ENCODE results near the gene CCND1. TPM values are rescaled to one million over a fixed set of nuclear protein-coding genes. Genes with fewer than 3 reads are reported as not detected.
A peak's percentile ranks its signal among the peaks of the same experiment; 100 is the strongest.

The CCND1 gene
- total and polyA plus RNA-seq, 7 experiments from 2014 or later = 0.26 to 4.9 (median 0.84) TPM

- DNase-seq = no peak
- Histone ChIP-seq H3K36me3 (ENCODE audit: control insufficient read depth in 2 of 3, insufficient read depth in 3 of 3, low read length in 3 of 3) (no peaks in the 10 kb centered on the region), H3K27ac (ENCODE audit: low read depth, low read length) (no peak overlapping the region), H3K4me3 (ENCODE audit: low read length) (no peak overlapping the region), H3K4me1 (ENCODE audit: control insufficient read depth in 2 of 2, insufficient read depth in 2 of 2, low read length in 2 of 2) (peaks cover 3 to 15% of the 10 kb centered on the region in 2 donors), H3K9me3 (ENCODE audit: control insufficient read depth in 2 of 3, low read length in 3 of 3) (no peaks in the 10 kb centered on the region), H3K27me3 (ENCODE audit: control insufficient read depth in 2 of 2, insufficient read depth in 2 of 2, low read length in 2 of 2) (peaks cover 6 to 12% of the 10 kb centered on the region in 2 donors)
- H3K27ac Mint-ChIP-seq = peak overlapping the region in 1 of 9 donors; percentile 41
- intact Hi-C loops (cut with micrococcal nuclease) = loop anchor here (1.0 to 10.0 kb wide), 9 partner anchors 64 to 1061 kb away; partner anchors contain the start of genes CPT1A (in 2 of the 2) and TPCN2 (in 1 of the 2)
- no peaks in the 10 kb centered on the region for H3K9me3 Mint-ChIP-seq
- H3K27me3 Mint-ChIP-seq = peaks cover 17 to 25% (median 23%) of the 10 kb centered on the region in 5 donors
- ChIA-PET CTCF (interaction anchor here (1.3 to 5.8 kb wide), 4 partner anchors 27 to 543 kb away, joined by 3 to 37 read pairs (median 18); partner anchors contain the start of gene MYEOV), POLR2A (interaction anchor here (1.6 kb wide), 1 partner anchor 543 kb away, joined by 6 read pairs; no protein-coding TSS in a partner anchor)
- peak overlapping the region; percentile 49 to 95 (median 68) for H3K4me3 Mint-ChIP-seq
- peaks cover 10 to 25% (median 21%) of the 10 kb centered on the region in 7 donors for H3K4me1 Mint-ChIP-seq
- ATAC-seq = no peak
- no peaks in the 10 kb centered on the region for H3K36me3 Mint-ChIP-seq
Observed at GRCh38 chr11:69643646-69644045, 2.7 kb downstream of the CCND1 start.

- Histone ChIP-seq H3K4me1 (ENCODE audit: control insufficient read depth in 2 of 2, insufficient read depth in 2 of 2, low read length in 2 of 2) (peaks cover 3 to 9% of the 10 kb centered on the region in 2 donors), H3K27ac (ENCODE audit: low read depth, low read length) (no peak overlapping the region), H3K9me3 (ENCODE audit: control insufficient read depth in 2 of 3, low read length in 3 of 3) (no peaks in the 10 kb centered on the region), H3K4me3 (ENCODE audit: low read length) (no peak overlapping the region), H3K27me3 (ENCODE audit: control insufficient read depth in 2 of 2, insufficient read depth in 2 of 2, low read length in 2 of 2) (peaks cover 4 to 7% of the 10 kb centered on the region in 2 donors), H3K36me3 (ENCODE audit: control insufficient read depth in 2 of 3, insufficient read depth in 3 of 3, low read length in 3 of 3) (no peaks in the 10 kb centered on the region)
- peak overlapping the region in 2 of 9 donors; percentile 41 to 46 for H3K27ac Mint-ChIP-seq
- POLR2A ChIA-PET = interaction anchor here (1.6 kb wide), 1 partner anchor 543 kb away, joined by 6 read pairs; no protein-coding TSS in a partner anchor
- peak overlapping the region in 8 of 10 donors; percentile 45 to 95 (median 63) for H3K4me3 Mint-ChIP-seq
- DNase-seq (no peak), ATAC-seq (no peak)
- H3K27me3 Mint-ChIP-seq = peaks cover 17 to 20% (median 20%) of the 10 kb centered on the region in 5 donors
- CTCF ChIA-PET = interaction anchor here (1.3 to 5.8 kb wide), 4 partner anchors 26 to 544 kb away, joined by 3 to 37 read pairs (median 18); partner anchors contain the start of gene MYEOV
- H3K9me3 Mint-ChIP-seq = no peaks in the 10 kb centered on the region
- intact Hi-C loops (cut with micrococcal nuclease) = loop anchor here (5.0 to 10.0 kb wide), 6 partner anchors 63 to 1062 kb away; partner anchors contain the start of gene CPT1A (in 2 of the 2)
- peaks cover 10 to 21% (median 20%) of the 10 kb centered on the region in 7 donors for H3K4me1 Mint-ChIP-seq
- no peaks in the 10 kb centered on the region for H3K36me3 Mint-ChIP-seq
Observed at GRCh38 chr11:69644071-69644961, 3.4 kb downstream of the CCND1 start.

GRCh38 chr11:69644962-69645675, 4.2 kb downstream of the CCND1 start:
- peaks cover 0 to 1% of the 10 kb centered on the region in 2 donors for H3K27me3 ChIP-seq (ENCODE audit: control insufficient read depth in 2 of 2, insufficient read depth in 2 of 2, low read length in 2 of 2)
- Mint-ChIP-seq H3K4me3 (no peak overlapping the region), H3K9me3 (no peaks in the 10 kb centered on the region), H3K4me1 (peaks cover 10 to 13% (median 13%) of the 10 kb centered on the region in 7 donors), H3K27me3 (peaks cover 12 to 13% (median 12%) of the 10 kb centered on the region in 5 donors), H3K36me3 (no peaks in the 10 kb centered on the region), H3K27ac (no peak overlapping the region)
- H3K36me3 ChIP-seq (ENCODE audit: control insufficient read depth in 2 of 3, insufficient read depth in 3 of 3, low read length in 3 of 3) = no peaks in the 10 kb centered on the region
- POLR2A ChIA-PET = no interaction called here
- H3K27ac ChIP-seq (ENCODE audit: low read depth, low read length) = no peak overlapping the region
- H3K9me3 ChIP-seq (ENCODE audit: control insufficient read depth in 2 of 3, low read length in 3 of 3) = no peaks in the 10 kb centered on the region
- no peak overlapping the region for H3K4me3 ChIP-seq (ENCODE audit: low read length)
- no peak for ATAC-seq
- intact Hi-C loops (cut with micrococcal nuclease) = loop anchor here (5.0 to 10.0 kb wide), 6 partner anchors 62 to 1063 kb away; partner anchors contain the start of gene CPT1A (in 2 of the 2)
- no peak for DNase-seq
- CTCF ChIA-PET = interaction anchor here (1.1 to 5.8 kb wide), 4 partner anchors 25 to 555 kb away, joined by 3 to 37 read pairs (median 18); partner anchors contain the start of gene MYEOV
- peaks cover 3 to 7% of the 10 kb centered on the region in 2 donors for H3K4me1 ChIP-seq (ENCODE audit: control insufficient read depth in 2 of 2, insufficient read depth in 2 of 2, low read length in 2 of 2)

GRCh38 chr11:69645801-69646492, 5.0 kb downstream of the CCND1 start:
- H3K27ac ChIP-seq (ENCODE audit: low read depth, low read length) = no peak overlapping the region
- Mint-ChIP-seq H3K36me3 (no peaks in the 10 kb centered on the region), H3K9me3 (no peaks in the 10 kb centered on the region), H3K27ac (no peak overlapping the region), H3K27me3 (peaks cover 4 to 6% (median 5%) of the 10 kb centered on the region in 5 donors), H3K4me1 (peaks cover 3 to 5% (median 5%) of the 10 kb centered on the region in 7 donors), H3K4me3 (no peak overlapping the region)
- H3K4me1 ChIP-seq (ENCODE audit: control insufficient read depth in 2 of 2, insufficient read depth in 2 of 2, low read length in 2 of 2) = peaks cover 0 to 3% of the 10 kb centered on the region in 2 donors
- no peak for DNase-seq
- no peaks in the 10 kb centered on the region for H3K27me3 ChIP-seq (ENCODE audit: control insufficient read depth in 2 of 2, insufficient read depth in 2 of 2, low read length in 2 of 2)
- ChIA-PET CTCF (interaction anchor here (1.1 to 5.8 kb wide), 3 partner anchors 351 to 556 kb away, joined by 3 to 37 read pairs (median 32); partner anchors contain the start of gene MYEOV), POLR2A (no interaction called here)
- H3K36me3 ChIP-seq (ENCODE audit: control insufficient read depth in 2 of 3, insufficient read depth in 3 of 3, low read length in 3 of 3) = no peaks in the 10 kb centered on the region
- intact Hi-C loops (cut with micrococcal nuclease) = loop anchor here in 1 of 2 donors (10.0 kb wide), 1 partner anchor 801 kb away; the partner anchor contains the start of gene CPT1A
- no peak for ATAC-seq
- no peak overlapping the region for H3K4me3 ChIP-seq (ENCODE audit: low read length)
- no peaks in the 10 kb centered on the region for H3K9me3 ChIP-seq (ENCODE audit: control insufficient read depth in 2 of 3, low read length in 3 of 3)

- H3K9me3 Mint-ChIP-seq = no peaks in the 10 kb centered on the region
- Histone ChIP-seq H3K9me3 (ENCODE audit: control insufficient read depth in 2 of 3, low read length in 3 of 3) (no peaks in the 10 kb centered on the region), H3K27ac (ENCODE audit: low read depth, low read length) (no peak overlapping the region), H3K4me3 (ENCODE audit: low read length) (no peak overlapping the region), H3K27me3 (ENCODE audit: control insufficient read depth in 2 of 2, insufficient read depth in 2 of 2, low read length in 2 of 2) (no peaks in the 10 kb centered on the region), H3K36me3 (ENCODE audit: control insufficient read depth in 2 of 3, insufficient read depth in 3 of 3, low read length in 3 of 3) (no peaks in the 10 kb centered on the region), H3K4me1 (ENCODE audit: control insufficient read depth in 2 of 2, insufficient read depth in 2 of 2, low read length in 2 of 2) (peaks cover 0 to 3% of the 10 kb centered on the region in 2 donors)
- no peaks in the 10 kb centered on the region for H3K27me3 Mint-ChIP-seq
- DNase-seq (no peak), ATAC-seq (no peak)
- ChIA-PET CTCF (interaction anchor here (1.1 to 5.8 kb wide), 3 partner anchors 352 to 557 kb away, joined by 3 to 37 read pairs (median 32); partner anchors contain the start of gene MYEOV), POLR2A (no interaction called here)
- H3K4me1 Mint-ChIP-seq = no peaks in the 10 kb centered on the region
- intact Hi-C loops (cut with micrococcal nuclease) = loop anchor here in 1 of 2 donors (10.0 kb wide), 1 partner anchor 802 kb away; the partner anchor contains the start of gene CPT1A
- H3K36me3 Mint-ChIP-seq = peaks cover 0 to 2% (median 0%) of the 10 kb centered on the region in 5 donors
- no peak overlapping the region for H3K4me3 Mint-ChIP-seq
- no peak overlapping the region for H3K27ac Mint-ChIP-seq
Observed at GRCh38 chr11:69646493-69647389, 5.8 kb downstream of the CCND1 start.
